Neural cell (in vitro differentiated cells): ENCODE data around the gene PSRC1.

Experiments
- EP300 ChIP-seq: fragments of 450-650 bp; conservative IDR thresholded peaks from 2 replicates; pipeline ENCODE4 v1.6.1; 2014; ENCODE audit warnings: antibody characterized with exemption, mild to moderate bottlenecking, moderate library complexity; ENCODE audit not compliant: poor library complexity, severe bottlenecking
- EZH2 ChIP-seq: fragments of 200-600, 300-800 bp; shearing (Covaris generic), sonication (generic); IDR thresholded peaks from 2 replicates; pipeline ENCODE4 v1.6.1; 2014; ENCODE audit warnings: antibody characterized with exemption, low read length, borderline replicate concordance, mild to moderate bottlenecking; ENCODE audit not compliant: insufficient read depth, poor library complexity, severe bottlenecking
- MXI1 ChIP-seq: fragments of 450-650 bp; conservative IDR thresholded peaks from 2 replicates; pipeline ENCODE4 v1.6.1; 2014; ENCODE audit warnings: antibody characterized with exemption, mild to moderate bottlenecking; ENCODE audit not compliant: poor library complexity, severe bottlenecking
- POLR2AphosphoS5 ChIP-seq: IDR thresholded peaks from 2 replicates; pipeline ENCODE4 v1.6.1; 2012
- RAD21 ChIP-seq: fragments of 450-650 bp; conservative IDR thresholded peaks from 2 replicates; pipeline ENCODE4 v1.6.1; 2014; ENCODE audit warnings: antibody characterized with exemption, mild to moderate bottlenecking, moderate library complexity
- SMC3 ChIP-seq: fragments of 450-650 bp; conservative IDR thresholded peaks from 2 replicates; pipeline ENCODE4 v1.6.1; 2014; ENCODE audit warnings: antibody characterized with exemption, mild to moderate bottlenecking, moderate library complexity; ENCODE audit not compliant: poor library complexity
- TF ChIP-seq, protein P1 (sequence below): fragments of 450-650 bp; IDR thresholded peaks from 2 replicates; pipeline ENCODE4 v1.5.1; 2014; ENCODE audit warnings: antibody characterized with exemption, mild to moderate bottlenecking, moderate library complexity; ENCODE audit not compliant: poor library complexity, severe bottlenecking

DNA sequence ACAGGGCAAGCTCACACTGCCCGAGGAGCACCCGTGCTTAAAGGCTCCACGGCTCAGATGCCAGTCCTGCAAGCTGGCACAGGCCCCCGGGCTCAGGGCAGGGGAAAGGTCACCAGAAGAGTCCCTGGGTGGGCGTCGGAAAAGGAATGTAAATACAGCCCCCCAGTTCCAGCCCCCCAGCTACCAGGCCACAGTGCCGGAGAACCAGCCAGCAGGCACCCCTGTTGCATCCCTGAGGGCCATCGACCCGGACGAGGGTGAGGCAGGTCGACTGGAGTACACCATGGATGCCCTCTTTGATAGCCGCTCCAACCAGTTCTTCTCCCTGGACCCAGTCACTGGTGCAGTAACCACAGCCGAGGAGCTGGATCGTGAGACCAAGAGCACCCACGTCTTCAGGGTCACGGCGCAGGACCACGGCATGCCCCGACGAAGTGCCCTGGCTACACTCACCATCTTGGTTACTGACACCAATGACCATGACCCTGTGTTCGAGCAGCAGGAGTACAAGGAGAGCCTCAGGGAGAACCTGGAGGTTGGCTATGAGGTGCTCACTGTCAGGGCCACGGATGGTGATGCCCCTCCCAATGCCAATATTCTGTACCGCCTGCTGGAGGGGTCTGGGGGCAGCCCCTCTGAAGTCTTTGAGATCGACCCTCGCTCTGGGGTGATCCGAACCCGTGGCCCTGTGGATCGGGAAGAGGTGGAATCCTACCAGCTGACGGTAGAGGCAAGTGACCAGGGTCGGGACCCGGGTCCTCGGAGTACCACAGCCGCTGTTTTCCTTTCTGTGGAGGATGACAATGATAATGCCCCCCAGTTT is 32.3 kb downstream of the PSRC1 start:
- TF ChIP-seq EZH2 (no peak), RAD21 (no peak), SMC3 (no peak), POLR2AphosphoS5 (no peak), MXI1 (no peak), EP300 (no peak)
- TF ChIP-seq, protein P1, sequence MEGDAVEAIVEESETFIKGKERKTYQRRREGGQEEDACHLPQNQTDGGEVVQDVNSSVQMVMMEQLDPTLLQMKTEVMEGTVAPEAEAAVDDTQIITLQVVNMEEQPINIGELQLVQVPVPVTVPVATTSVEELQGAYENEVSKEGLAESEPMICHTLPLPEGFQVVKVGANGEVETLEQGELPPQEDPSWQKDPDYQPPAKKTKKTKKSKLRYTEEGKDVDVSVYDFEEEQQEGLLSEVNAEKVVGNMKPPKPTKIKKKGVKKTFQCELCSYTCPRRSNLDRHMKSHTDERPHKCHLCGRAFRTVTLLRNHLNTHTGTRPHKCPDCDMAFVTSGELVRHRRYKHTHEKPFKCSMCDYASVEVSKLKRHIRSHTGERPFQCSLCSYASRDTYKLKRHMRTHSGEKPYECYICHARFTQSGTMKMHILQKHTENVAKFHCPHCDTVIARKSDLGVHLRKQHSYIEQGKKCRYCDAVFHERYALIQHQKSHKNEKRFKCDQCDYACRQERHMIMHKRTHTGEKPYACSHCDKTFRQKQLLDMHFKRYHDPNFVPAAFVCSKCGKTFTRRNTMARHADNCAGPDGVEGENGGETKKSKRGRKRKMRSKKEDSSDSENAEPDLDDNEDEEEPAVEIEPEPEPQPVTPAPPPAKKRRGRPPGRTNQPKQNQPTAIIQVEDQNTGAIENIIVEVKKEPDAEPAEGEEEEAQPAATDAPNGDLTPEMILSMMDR: no peak
